CD4-positive, alpha-beta T cell treated with Interleukin-12 subunit alpha and Interleukin-12 subunit beta, for 1 hour (primary cell): ENCODE measurements around the gene HDAC11.

Experiments used
- DNase-seq: peaks from one replicate; pipeline ENCODE4 v3.0.0-alpha.2; 2020

HDAC11 gene

GRCh38 chr3:13544951-13545651 is 65.0 kb downstream of the HDAC11 start:
- DNase-seq: no peak

GRCh38 chr3:13545952-13546454 is 65.9 kb downstream of the HDAC11 start:
- DNase-seq: no peak

DNA sequence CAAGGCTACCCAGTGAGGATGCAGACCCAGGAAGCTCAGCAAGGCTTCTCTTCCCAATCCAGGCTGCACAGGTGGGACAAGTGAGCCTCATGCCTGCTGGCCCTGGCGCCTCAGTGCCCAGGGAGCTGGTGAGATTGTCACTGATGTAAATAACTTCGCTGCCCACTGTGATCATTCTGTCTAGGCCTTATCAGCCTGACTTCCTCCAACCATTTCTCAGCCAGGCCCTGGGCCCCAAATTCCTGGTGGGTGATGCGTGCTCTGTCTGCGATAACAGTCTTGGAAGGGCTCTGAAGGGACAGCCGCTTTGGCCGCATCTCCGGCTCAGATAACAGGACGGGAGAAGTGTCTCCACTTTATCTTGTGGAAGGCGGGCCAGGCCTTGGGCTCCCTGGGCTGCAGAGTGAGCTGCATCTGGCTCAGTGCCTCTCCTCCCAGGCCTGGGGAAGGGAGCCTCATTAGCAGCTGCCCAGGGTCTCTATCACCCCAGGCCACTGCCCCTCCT is 66.6 kb downstream of the HDAC11 start:
- DNase-seq: no peak

- no peak for DNase-seq
These were observed 67.7 kb downstream of the HDAC11 start for GRCh38 chr3:13547591-13548371.

GRCh38 chr3:13548696-13549622 is 68.9 kb downstream of the HDAC11 start, which contains the start of gene FBLN2:
FBLN2 (plus strand) TSS chr3:13549125; CDS start chr3:13570356, 21,231 bp downstream.
- DNase-seq: peak; percentile 20

- DNase-seq: peak; percentile 2
These were observed 69.7 kb downstream of the HDAC11 start for GRCh38 chr3:13549623-13550422.

DNA sequence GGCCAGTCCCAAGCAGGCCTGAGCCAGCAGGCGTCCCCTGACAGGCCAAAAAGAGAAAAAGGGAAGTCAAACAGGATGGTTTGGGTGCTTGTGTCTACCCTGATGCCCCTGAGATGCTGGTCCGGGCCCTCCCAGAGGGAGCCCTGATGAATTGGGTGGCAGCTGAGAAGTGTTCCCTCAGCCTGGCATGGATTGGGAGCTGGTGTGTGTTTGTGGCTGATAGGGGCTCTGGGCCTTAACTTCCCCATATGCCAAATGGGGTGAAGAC is 70.3 kb downstream of the HDAC11 start:
- DNase-seq: no peak

DNA sequence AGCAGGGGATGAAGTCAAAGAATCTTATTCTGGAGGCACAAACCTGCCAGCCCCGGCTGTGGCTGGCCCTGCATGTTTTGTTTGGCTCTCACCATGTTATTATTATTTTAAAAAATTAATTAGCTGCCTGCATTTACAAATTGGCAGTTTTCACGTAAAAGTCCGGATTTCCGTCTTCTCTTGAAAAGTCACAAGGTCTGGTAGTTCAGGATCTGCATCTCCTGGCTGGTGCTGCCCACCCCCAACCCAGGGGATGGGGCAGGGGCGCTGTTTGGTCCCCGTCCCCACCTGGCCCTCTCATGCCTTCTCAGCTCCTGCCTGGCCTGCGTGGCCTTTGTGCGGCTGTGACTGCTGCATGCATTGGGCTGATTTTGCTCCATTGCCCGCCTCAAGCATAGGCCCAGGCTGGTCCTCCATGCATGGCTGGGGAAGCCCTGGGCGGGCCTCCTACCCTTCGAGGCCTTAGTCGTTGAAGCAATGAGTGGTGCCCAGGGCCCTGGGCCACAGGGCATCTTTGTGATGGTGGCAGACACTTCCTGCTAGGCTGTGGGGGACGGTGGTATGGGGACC is 70.8 kb downstream of the HDAC11 start:
- DNase-seq: no peak

DNA sequence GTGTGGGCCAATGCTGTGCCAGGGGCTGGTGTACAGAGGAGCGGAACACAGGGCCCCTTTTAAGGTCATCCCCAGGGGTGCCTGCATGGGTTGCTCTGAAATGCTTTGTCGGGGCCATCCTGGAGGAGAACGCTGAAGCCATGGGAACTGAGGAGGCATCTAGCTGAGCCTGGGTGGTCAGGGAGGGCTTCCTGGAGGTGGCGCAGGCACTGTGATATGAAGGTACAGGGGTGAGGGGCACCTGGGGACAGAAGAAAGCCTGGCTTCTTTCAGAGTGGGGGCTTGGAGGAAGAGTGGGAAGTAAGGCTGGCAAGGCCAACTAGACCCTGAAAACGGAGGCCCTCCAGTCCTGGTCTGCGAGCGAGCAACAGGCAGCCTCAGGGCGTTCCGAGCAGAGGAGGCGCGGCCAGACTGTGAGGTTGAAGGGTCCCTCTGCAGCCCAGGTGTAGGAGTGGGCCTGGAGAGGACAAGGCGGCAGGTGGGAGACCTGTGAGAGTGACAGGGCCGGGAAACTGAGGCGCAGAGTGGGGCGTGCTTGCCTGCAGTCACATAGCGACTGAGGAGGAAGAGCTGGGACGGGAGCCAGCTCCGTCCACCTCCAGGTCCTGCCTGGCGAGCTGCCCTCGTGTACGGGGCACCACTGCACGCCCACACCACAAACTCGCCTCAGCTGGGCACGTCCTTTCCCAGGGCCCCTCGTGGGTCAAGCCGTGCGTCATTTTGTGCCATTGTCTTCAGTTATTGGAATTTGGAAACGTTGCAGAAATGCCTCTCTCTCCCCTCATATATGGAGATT is 72.9 kb downstream of the HDAC11 start:
- no peak for DNase-seq

- no peak for DNase-seq
These were observed 73.6 kb downstream of the HDAC11 start for GRCh38 chr3:13553686-13554085.

- no peak for DNase-seq
These were observed 75.6 kb downstream of the HDAC11 start for GRCh38 chr3:13555753-13556152.
